HG03039 (cell line): ENCODE measurements around the gene C12orf54.
"Not testable (repeated sequence)": the region's sequence is repeated elsewhere in the genome, so short reads cannot be mapped to it uniquely, and the experiment has no call there.

Experiments used
- ATAC-seq: cut with Tn5 transposase; IDR thresholded peaks from one replicate; pipeline ENCODE4 v1.9.1; 2021; ENCODE audit warnings: mild to moderate bottlenecking, moderate library complexity; ENCODE audit not compliant: unreplicated experiment

The C12orf54 gene

GRCh38 chr12:48506836-48507235, 24.5 kb downstream of the C12orf54 start:
- not testable (repeated sequence) for ATAC-seq

DNA sequence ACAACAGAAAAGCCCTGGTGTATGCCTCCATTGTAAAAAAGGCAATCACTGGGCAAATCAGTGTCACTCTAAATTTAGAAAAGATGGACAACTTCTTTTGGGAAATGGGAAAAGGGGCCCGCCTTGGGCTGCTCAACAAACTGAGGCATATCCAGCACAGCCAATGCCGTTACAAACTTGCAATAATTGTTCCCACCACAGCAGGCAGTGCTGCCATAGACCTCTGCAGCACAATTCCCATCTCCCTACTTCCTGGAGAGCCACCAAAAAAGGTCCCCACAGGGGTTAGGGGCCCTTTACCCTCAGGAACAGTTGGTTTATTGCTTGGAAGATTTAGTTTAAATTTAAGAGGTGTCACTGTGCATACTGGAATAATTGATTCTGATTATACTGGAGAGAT, 26.7 kb downstream of the C12orf54 start:
- ATAC-seq = no peak

DNA sequence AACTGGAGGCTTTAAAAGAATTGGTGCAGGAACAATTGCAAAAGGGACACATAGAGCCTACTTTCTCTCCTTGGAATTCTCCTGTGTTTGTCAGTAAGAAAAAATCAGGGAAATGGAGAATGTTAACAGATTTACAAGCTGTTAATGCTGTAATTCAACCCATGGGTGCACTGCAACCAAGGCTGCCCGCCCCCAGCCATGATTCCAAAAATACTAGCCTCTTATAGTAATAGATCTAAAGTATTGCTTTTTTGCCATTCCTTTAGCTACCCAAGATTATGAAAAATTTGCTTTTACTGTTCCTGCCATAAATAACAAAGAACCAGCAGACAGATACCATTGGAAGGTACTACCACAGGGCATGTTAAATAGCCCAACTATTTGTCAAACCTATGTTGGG, 27.8 kb downstream of the C12orf54 start:
- no peak for ATAC-seq

GRCh38 chr12:48512855-48513254, 30.6 kb downstream of the C12orf54 start:
- ATAC-seq = peak; percentile 73

DNA sequence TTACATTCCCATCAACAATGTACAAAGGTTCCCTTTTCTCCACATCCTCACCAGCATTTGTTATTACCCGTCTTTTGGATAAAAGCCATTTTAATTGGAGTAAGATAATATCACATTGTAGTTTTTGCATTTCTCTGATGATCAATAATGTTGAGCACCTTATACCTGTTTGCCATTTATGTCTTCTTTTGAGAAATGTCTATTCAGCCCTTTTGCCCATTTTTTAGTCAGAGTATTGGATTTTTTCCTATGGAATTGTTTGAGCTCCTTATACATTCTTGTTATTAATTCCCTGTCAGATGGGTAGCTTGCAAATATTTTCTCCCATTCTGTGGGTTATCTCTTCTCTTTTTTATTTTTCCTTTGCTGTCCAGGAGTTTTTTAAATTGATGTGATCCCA, 32.4 kb downstream of the C12orf54 start:
- ATAC-seq = no peak

DNA sequence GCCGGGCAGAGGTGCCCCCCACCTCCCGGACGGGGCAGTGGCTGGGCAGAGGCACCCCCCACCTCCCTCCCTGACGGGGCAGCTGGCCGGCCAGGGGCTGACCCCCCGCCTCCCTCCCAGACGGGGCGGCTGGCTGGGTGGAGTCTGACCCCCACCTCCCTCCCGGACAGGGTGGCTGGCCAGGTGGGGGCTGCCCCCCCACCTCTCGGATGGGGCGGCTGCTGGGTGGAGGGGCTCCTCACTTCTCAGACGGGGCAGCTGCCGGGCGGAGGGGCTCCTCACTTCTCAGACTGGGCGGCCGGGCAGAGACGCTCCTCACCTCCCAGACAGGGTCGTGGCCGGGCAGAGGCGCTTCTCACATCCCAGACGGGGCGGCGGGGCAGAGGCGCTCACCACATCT, 38.1 kb downstream of the C12orf54 start:
- not testable (repeated sequence) for ATAC-seq

- ATAC-seq = no peak
Measured at GRCh38 chr12:48525332-48525731, 43.0 kb downstream of the C12orf54 start, which contains the start of gene OR8S1. TSS of gene OR8S1 (plus strand) at chr12:48525632. CDS start at chr12:48525632, 0 bp downstream.

DNA sequence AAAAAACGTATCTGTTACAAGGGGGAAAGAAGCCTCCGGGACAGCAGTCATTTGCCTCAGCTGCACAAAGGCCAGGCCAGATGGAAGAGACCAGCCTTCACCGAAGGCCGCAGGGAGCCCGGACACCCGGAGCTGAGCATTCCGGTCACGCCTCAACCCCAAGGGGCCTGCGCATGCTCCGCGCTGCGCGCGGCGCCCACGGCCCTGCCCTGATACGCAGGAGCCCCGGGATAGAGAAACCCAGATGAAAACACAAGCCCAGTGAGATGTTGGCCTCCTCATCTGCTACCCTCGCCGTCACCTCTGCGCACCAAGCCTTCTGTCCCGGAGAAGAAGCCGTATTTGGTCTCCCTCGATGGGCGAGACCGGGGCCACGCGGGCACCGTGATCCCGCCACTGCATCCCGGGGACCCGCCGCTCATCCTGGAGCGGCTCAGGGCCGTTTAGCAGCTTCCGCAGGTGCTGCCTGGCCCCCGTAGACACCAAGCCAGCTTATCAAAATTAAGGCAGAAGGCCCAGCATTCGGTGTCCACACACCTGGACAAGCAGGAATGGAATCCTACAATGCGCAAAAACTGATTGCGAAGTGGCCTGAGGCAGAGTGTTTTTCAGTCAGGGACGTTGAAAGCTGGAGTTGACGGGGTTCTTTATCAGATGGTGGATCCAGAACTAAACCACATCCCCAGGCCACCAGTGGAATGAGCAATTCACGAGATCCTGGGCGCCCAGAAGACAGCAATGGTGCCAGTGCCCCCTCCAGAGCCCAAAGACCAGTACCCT, 45.8 kb downstream of the C12orf54 start:
- ATAC-seq = no peak

- ATAC-seq = no peak
Measured at GRCh38 chr12:48532601-48533000, 50.3 kb downstream of the C12orf54 start.

- ATAC-seq = no peak
Measured at GRCh38 chr12:48536602-48537001, 54.3 kb downstream of the C12orf54 start.

- ATAC-seq = no peak
Measured at GRCh38 chr12:48542300-48542928, 60.1 kb downstream of the C12orf54 start.

- ATAC-seq = no peak
Measured at GRCh38 chr12:48545833-48546469, 63.7 kb downstream of the C12orf54 start.
